ENCODE data around the gene FGF13. TPM values are rescaled to one million over a fixed set of nuclear protein-coding genes. Genes with fewer than 3 reads are reported as not detected.

FGF13 gene
- total RNA-seq, 1 donor = 0.36 TPM

GRCh38 chrX:138669693-138670092 is 41.8 kb downstream of the FGF13 start:
- Histone ChIP-seq H3K9me3 (ENCODE audit: low read depth, low read length) (no peaks in the 10 kb centered on the region), H4K20me1 (ENCODE audit: insufficient read depth, low read length) (no peaks in the 10 kb centered on the region), H3K4me3 (ENCODE audit: insufficient read depth, low read length) (no peak overlapping the region), H3K27ac (ENCODE audit: low read depth, low read length) (no peak overlapping the region), H3K4me2 (ENCODE audit: insufficient read depth, low read length) (no peak overlapping the region), H3K36me3 (ENCODE audit: insufficient read depth, low read length) (no peaks in the 10 kb centered on the region), H3K79me2 (ENCODE audit: insufficient read depth, low read length) (no peaks in the 10 kb centered on the region), H3K27me3 (ENCODE audit: insufficient read depth, low read length) (no peaks in the 10 kb centered on the region), H2AFZ (ENCODE audit: low read length) (no peak overlapping the region), H3K4me1 (ENCODE audit: insufficient read depth, low read length) (no peaks in the 10 kb centered on the region)
- no peak for TF ChIP-seq CTCF (IDR thresholded peaks at IDR 0.05; ENCODE audit: extremely low read depth, low read depth, low read length)
- no peak for DNase-seq (ENCODE audit: insufficient read length, low spot score, missing footprints)

GRCh38 chrX:138664466-138664865 is 47.1 kb downstream of the FGF13 start:
- Histone ChIP-seq H3K36me3 (ENCODE audit: insufficient read depth, low read length) (no peaks in the 10 kb centered on the region), H3K79me2 (ENCODE audit: insufficient read depth, low read length) (no peaks in the 10 kb centered on the region), H3K9me3 (ENCODE audit: low read depth, low read length) (no peaks in the 10 kb centered on the region), H3K27me3 (ENCODE audit: insufficient read depth, low read length) (no peaks in the 10 kb centered on the region), H3K4me2 (ENCODE audit: insufficient read depth, low read length) (no peak overlapping the region), H3K4me3 (ENCODE audit: insufficient read depth, low read length) (no peak overlapping the region), H4K20me1 (ENCODE audit: insufficient read depth, low read length) (no peaks in the 10 kb centered on the region), H3K27ac (ENCODE audit: low read depth, low read length) (no peak overlapping the region), H2AFZ (ENCODE audit: low read length) (no peak overlapping the region), H3K4me1 (ENCODE audit: insufficient read depth, low read length) (no peaks in the 10 kb centered on the region)
- no peak for TF ChIP-seq CTCF (IDR thresholded peaks at IDR 0.05; ENCODE audit: extremely low read depth, low read depth, low read length)
- DNase-seq (ENCODE audit: insufficient read length, low spot score, missing footprints) = no peak

- no peaks in the 10 kb centered on the region for H3K9me3 ChIP-seq (ENCODE audit: low read depth, low read length)
- H3K4me1 ChIP-seq (ENCODE audit: insufficient read depth, low read length) = no peaks in the 10 kb centered on the region
- no peak overlapping the region for H2AFZ ChIP-seq (ENCODE audit: low read length)
- no peak for DNase-seq (ENCODE audit: insufficient read length, low spot score, missing footprints)
- no peaks in the 10 kb centered on the region for H3K27me3 ChIP-seq (ENCODE audit: insufficient read depth, low read length)
- H3K4me2 ChIP-seq (ENCODE audit: insufficient read depth, low read length) = no peak overlapping the region
- H3K27ac ChIP-seq (ENCODE audit: low read depth, low read length) = no peak overlapping the region
- no peaks in the 10 kb centered on the region for H4K20me1 ChIP-seq (ENCODE audit: insufficient read depth, low read length)
- H3K79me2 ChIP-seq (ENCODE audit: insufficient read depth, low read length) = no peaks in the 10 kb centered on the region
- H3K36me3 ChIP-seq (ENCODE audit: insufficient read depth, low read length) = no peaks in the 10 kb centered on the region
- TF ChIP-seq CTCF (IDR thresholded peaks at IDR 0.05; ENCODE audit: extremely low read depth, low read depth, low read length) = no peak
- no peak overlapping the region for H3K4me3 ChIP-seq (ENCODE audit: insufficient read depth, low read length)
These were observed 47.5 kb downstream of the FGF13 start for GRCh38 chrX:138664016-138664415.

GRCh38 chrX:138651494-138651893 is 60.0 kb downstream of the FGF13 start:
- Histone ChIP-seq H3K4me3 (ENCODE audit: insufficient read depth, low read length) (no peak overlapping the region), H2AFZ (ENCODE audit: low read length) (no peak overlapping the region), H4K20me1 (ENCODE audit: insufficient read depth, low read length) (no peaks in the 10 kb centered on the region), H3K9me3 (ENCODE audit: low read depth, low read length) (no peaks in the 10 kb centered on the region), H3K27ac (ENCODE audit: low read depth, low read length) (no peak overlapping the region), H3K79me2 (ENCODE audit: insufficient read depth, low read length) (no peaks in the 10 kb centered on the region), H3K27me3 (ENCODE audit: insufficient read depth, low read length) (no peaks in the 10 kb centered on the region), H3K4me1 (ENCODE audit: insufficient read depth, low read length) (no peaks in the 10 kb centered on the region), H3K36me3 (ENCODE audit: insufficient read depth, low read length) (no peaks in the 10 kb centered on the region), H3K4me2 (ENCODE audit: insufficient read depth, low read length) (no peak overlapping the region)
- DNase-seq (ENCODE audit: insufficient read length, low spot score, missing footprints) = no peak
- TF ChIP-seq CTCF (IDR thresholded peaks at IDR 0.05; ENCODE audit: extremely low read depth, low read depth, low read length) = no peak
